Measurements from ENCODE around the gene FANCM.

FANCM gene

GRCh38 chr14:45238988-45239387 lies 103.3 kb downstream of the FANCM start:
- Histone ChIP-seq H3K4me3 (ENCODE audit: low read depth, low read length) (no peak overlapping the region), H3K9ac (ENCODE audit: low read depth, low read length) (no peak overlapping the region), H3K27ac (ENCODE audit: low read depth, low read length) (no peak overlapping the region), H3K27me3 (ENCODE audit: control insufficient read depth, insufficient read depth, low read length) (no peaks in the 10 kb centered on the region), H3K4me1 (ENCODE audit: control insufficient read depth, insufficient read depth, low read length) (no peaks in the 10 kb centered on the region), H3K36me3 (ENCODE audit: control insufficient read depth, insufficient read depth, low read length) (peaks cover 34% of the 10 kb centered on the region), H3K9me3 (ENCODE audit: control insufficient read depth, insufficient read depth, low read length) (no peaks in the 10 kb centered on the region)

- Histone ChIP-seq H3K27me3 (ENCODE audit: control insufficient read depth, insufficient read depth, low read length) (no peaks in the 10 kb centered on the region), H3K4me3 (ENCODE audit: low read depth, low read length) (no peak overlapping the region), H3K27ac (ENCODE audit: low read depth, low read length) (no peak overlapping the region), H3K36me3 (ENCODE audit: control insufficient read depth, insufficient read depth, low read length) (peaks cover 24% of the 10 kb centered on the region), H3K4me1 (ENCODE audit: control insufficient read depth, insufficient read depth, low read length) (peaks cover 13% of the 10 kb centered on the region), H3K9ac (ENCODE audit: low read depth, low read length) (no peak overlapping the region), H3K9me3 (ENCODE audit: control insufficient read depth, insufficient read depth, low read length) (no peaks in the 10 kb centered on the region)
These were observed 107.0 kb downstream of the FANCM start for GRCh38 chr14:45242706-45243105.

GRCh38 chr14:45246151-45246550 lies 110.4 kb downstream of the FANCM start:
- Histone ChIP-seq H3K9ac (ENCODE audit: low read depth, low read length) (no peak overlapping the region), H3K27me3 (ENCODE audit: control insufficient read depth, insufficient read depth, low read length) (no peaks in the 10 kb centered on the region), H3K4me1 (ENCODE audit: control insufficient read depth, insufficient read depth, low read length) (peaks cover 13% of the 10 kb centered on the region), H3K9me3 (ENCODE audit: control insufficient read depth, insufficient read depth, low read length) (no peaks in the 10 kb centered on the region), H3K4me3 (ENCODE audit: low read depth, low read length) (no peak overlapping the region), H3K27ac (ENCODE audit: low read depth, low read length) (no peak overlapping the region), H3K36me3 (ENCODE audit: control insufficient read depth, insufficient read depth, low read length) (peaks cover 20% of the 10 kb centered on the region)

GRCh38 chr14:45246691-45247090 lies 111.0 kb downstream of the FANCM start:
- H3K4me3 ChIP-seq (ENCODE audit: low read depth, low read length) = no peak overlapping the region
- H3K27me3 ChIP-seq (ENCODE audit: control insufficient read depth, insufficient read depth, low read length) = no peaks in the 10 kb centered on the region
- H3K9me3 ChIP-seq (ENCODE audit: control insufficient read depth, insufficient read depth, low read length) = no peaks in the 10 kb centered on the region
- no peak overlapping the region for H3K9ac ChIP-seq (ENCODE audit: low read depth, low read length)
- no peak overlapping the region for H3K27ac ChIP-seq (ENCODE audit: low read depth, low read length)
- H3K4me1 ChIP-seq (ENCODE audit: control insufficient read depth, insufficient read depth, low read length) = peaks cover 18% of the 10 kb centered on the region
- H3K36me3 ChIP-seq (ENCODE audit: control insufficient read depth, insufficient read depth, low read length) = peaks cover 15% of the 10 kb centered on the region

DNA sequence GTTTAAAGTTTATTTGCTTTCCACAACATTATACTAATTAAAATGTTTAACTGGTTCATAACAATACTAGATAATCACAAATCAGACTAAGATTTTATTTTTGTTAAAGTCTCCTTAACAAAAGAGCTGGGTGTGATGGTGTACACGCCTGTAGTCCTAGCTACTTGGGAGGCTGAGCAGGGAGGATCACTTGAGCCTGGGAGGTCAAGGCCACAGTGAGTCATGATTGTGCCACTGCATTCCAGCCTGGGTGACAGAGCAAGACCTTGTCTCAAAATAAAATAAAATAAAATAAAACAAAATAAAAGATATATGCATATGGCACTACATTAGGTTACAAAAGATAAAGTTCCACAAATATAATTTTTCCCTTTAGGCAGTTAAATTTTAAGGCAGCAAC lies 111.7 kb downstream of the FANCM start:
- H3K36me3 ChIP-seq (ENCODE audit: control insufficient read depth, insufficient read depth, low read length) = peaks cover 8% of the 10 kb centered on the region; the same call in 1 of the 2 replicates
- no peak overlapping the region for H3K9ac ChIP-seq (ENCODE audit: low read depth, low read length)
- H3K4me1 ChIP-seq (ENCODE audit: control insufficient read depth, insufficient read depth, low read length) = peaks cover 18% of the 10 kb centered on the region
- H3K27me3 ChIP-seq (ENCODE audit: control insufficient read depth, insufficient read depth, low read length) = no peaks in the 10 kb centered on the region
- H3K9me3 ChIP-seq (ENCODE audit: control insufficient read depth, insufficient read depth, low read length) = no peaks in the 10 kb centered on the region
- H3K4me3 ChIP-seq (ENCODE audit: low read depth, low read length) = no peak overlapping the region
- no peak overlapping the region for H3K27ac ChIP-seq (ENCODE audit: low read depth, low read length)

GRCh38 chr14:45249856-45250575 lies 114.3 kb downstream of the FANCM start:
- H3K36me3 ChIP-seq (ENCODE audit: control insufficient read depth, insufficient read depth, low read length) = peaks cover 4% of the 10 kb centered on the region; the same call in 1 of the 2 replicates
- no peak overlapping the region for H3K9ac ChIP-seq (ENCODE audit: low read depth, low read length)
- no peaks in the 10 kb centered on the region for H3K9me3 ChIP-seq (ENCODE audit: control insufficient read depth, insufficient read depth, low read length)
- H3K27me3 ChIP-seq (ENCODE audit: control insufficient read depth, insufficient read depth, low read length) = no peaks in the 10 kb centered on the region
- H3K4me1 ChIP-seq (ENCODE audit: control insufficient read depth, insufficient read depth, low read length) = peaks cover 18% of the 10 kb centered on the region
- H3K27ac ChIP-seq (ENCODE audit: low read depth, low read length) = no peak overlapping the region
- no peak overlapping the region for H3K4me3 ChIP-seq (ENCODE audit: low read depth, low read length)
